Measurements from ENCODE around the gene PTPN14. TPM values are rescaled to one million over a fixed set of nuclear protein-coding genes. Genes with fewer than 3 reads are reported as not detected.

PTPN14 gene
- total and polyA plus RNA-seq, 2 of the 8 experiments (the other 6 are each of a cell fraction or from before 2014, with no cell fraction given) = 14.4 to 93.6 TPM

- no peaks in the 10 kb centered on the region for H3K79me1 ChIP-seq (ENCODE audit: low read depth, low read length)
- ChIA-PET POLR2A (ENCODE audit: partially characterized antibody) (interaction anchor here (0.6 to 2.8 kb wide), 2 partner anchors 10 to 13 kb away, joined by 4 to 12 read pairs; partner anchors contain the start of gene CENPF), CTCF (ENCODE audit: partially characterized antibody) (interaction anchor here (0.6 to 18.8 kb wide), 5 partner anchors 10 to 790 kb away, joined by 3 to 445 read pairs (median 20); no protein-coding TSS in a partner anchor)
- no peak overlapping the region for H2BK12ac ChIP-seq (ENCODE audit: low read depth, low read length)
- no peaks in the 10 kb centered on the region for H3K36me3 ChIP-seq (ENCODE audit: control insufficient read depth in 2 of 4, insufficient read depth in 4 of 4, low read length in 3 of 4)
- no peak overlapping the region for H3K4ac ChIP-seq (replicated peaks; ENCODE audit: insufficient read length, low read depth, low read length)
- no peak overlapping the region for H2BK5ac ChIP-seq (ENCODE audit: low read depth, low read length)
- H3K23me2 ChIP-seq (ENCODE audit: low read depth, low read length) = no peaks in the 10 kb centered on the region
- H3K4me3 ChIP-seq (ENCODE audit: extremely low read depth in 1 of 4, insufficient read depth in 2 of 4, low read depth in 3 of 4, low read length in 4 of 4) = no peak overlapping the region
- H3K4me2 ChIP-seq (ENCODE audit: insufficient read depth in 1 of 2, low read depth in 2 of 2, low read length in 2 of 2) = no peak overlapping the region
- H2BK15ac ChIP-seq (ENCODE audit: low read length) = no peak overlapping the region
- FAIRE-seq (no peak), DNase-seq (ENCODE audit: low read depth in 1 of 2, low spot score in 2 of 2) (no peak)
- H4K91ac ChIP-seq (replicated peaks; ENCODE audit: insufficient read length, low read length) = no peak overlapping the region
- H2AFZ ChIP-seq (ENCODE audit: low read length) = no peak overlapping the region
- H3K27ac ChIP-seq (ENCODE audit: low read depth, low read length) = no peak overlapping the region
- no peak overlapping the region for H3K9ac ChIP-seq (replicated peaks in 1 of 4; ENCODE audit: extremely low read depth in 1 of 4, low read depth in 3 of 4, low read length in 3 of 4)
- H4K20me1 ChIP-seq (replicated peaks in 1 of 2; ENCODE audit: control insufficient read depth in 1 of 2, insufficient read depth in 2 of 2, low read length in 2 of 2) = no peaks in the 10 kb centered on the region
- no peaks in the 10 kb centered on the region for H3K27me3 ChIP-seq (replicated peaks in 1 of 4; ENCODE audit: control insufficient read depth in 3 of 4, extremely low read depth in 1 of 4, insufficient read depth in 3 of 4, low read length in 3 of 4)
- H3K14ac ChIP-seq (ENCODE audit: insufficient read length) = no peak overlapping the region
- no peak overlapping the region for H2BK120ac ChIP-seq (replicated peaks; ENCODE audit: low read depth, low read length)
- H3K9me3 ChIP-seq (ENCODE audit: insufficient read depth in 2 of 2, low read depth in 1 of 2, low read length in 1 of 2) = no peaks in the 10 kb centered on the region
- no peak overlapping the region for H4K5ac ChIP-seq (ENCODE audit: insufficient read length, low read depth, low read length)
- no peaks in the 10 kb centered on the region for H3K4me1 ChIP-seq (replicated peaks in 1 of 4; ENCODE audit: control insufficient read depth in 3 of 4, insufficient read depth in 4 of 4, low read length in 3 of 4)
- H3K18ac ChIP-seq (ENCODE audit: extremely low read depth, low read length) = no peak overlapping the region
- H2AK5ac ChIP-seq (ENCODE audit: low read depth, low read length) = no peak overlapping the region
- H3K79me2 ChIP-seq (ENCODE audit: control insufficient read depth in 1 of 2, insufficient read depth in 2 of 2, low read length in 2 of 2) = no peaks in the 10 kb centered on the region
- H4K8ac ChIP-seq (ENCODE audit: extremely low read depth, insufficient read depth, low read length) = no peak overlapping the region
- H3K23ac ChIP-seq (ENCODE audit: insufficient read length) = no peak overlapping the region
- H3K56ac ChIP-seq (replicated peaks; ENCODE audit: insufficient read length, low read depth, low read length) = no peak overlapping the region
- no peak overlapping the region for H2BK20ac ChIP-seq (ENCODE audit: low read length)
- TF ChIP-seq SIN3A (conservative IDR thresholded peaks at IDR 0.05 in 1 of 2, IDR thresholded peaks at IDR 0.05 in 1 of 2; ENCODE audit: low read depth in 1 of 2, low read length in 2 of 2) = no peak
Observed at GRCh38 chr1:214593158-214593557, 41.8 kb upstream of the PTPN14 start.
